Psoas muscle (tissue), 8 donors: Measurements from ENCODE around the gene SEC61B. TPM values are rescaled to one million over a fixed set of nuclear protein-coding genes. Genes with fewer than 3 reads are reported as not detected.

ENCODE experiments used
- ATAC-seq, 4 donors: fragments of 200-7000 bp; cut with Tn5 transposase; one replicate each; pipeline ENCODE4 v1.9.1; 2020; ENCODE audit warnings: moderate library complexity in 3 of 4, mild to moderate bottlenecking in 2 of 4
- DNase-seq, 2 donors: peaks; one replicate each; pipeline ENCODE4 v3.0.0-alpha.2; 2020
- H3K27ac ChIP-seq: fragments of 200-600 bp; one replicate; pipeline ENCODE4 v1.8.0; 2022
- H3K27me3 ChIP-seq, 3 donors: fragments of 200-600 bp in 1 of 3; one replicate each; pipeline versions ENCODE4 v1.6.1 to v1.8.0; 2013 to 2022; ENCODE audit warnings: low read length in 2 of 3, mild to moderate bottlenecking in 2 of 3, moderate library complexity in 1 of 3; ENCODE audit not compliant: insufficient read depth in 3 of 3
- H3K36me3 ChIP-seq, 2 donors: fragments of 200-600 bp in 1 of 2; one replicate each; pipeline versions ENCODE4 v1.6.1 to v1.8.0; 2013 to 2022; ENCODE audit warnings: low read depth in 1 of 2, mild to moderate bottlenecking in 1 of 2, moderate library complexity in 1 of 2; ENCODE audit not compliant: insufficient read depth in 1 of 2
- H3K4me1 ChIP-seq: fragments of 200-600 bp; one replicate; pipeline ENCODE4 v1.8.0; 2022
- H3K4me3 ChIP-seq: fragments of 200-600 bp; one replicate; pipeline ENCODE4 v1.8.0; 2022; ENCODE audit warnings: mild to moderate bottlenecking
- H3K9me3 ChIP-seq: fragments of 200-600 bp; one replicate; pipeline ENCODE4 v1.8.0; 2022
- WGBS, 3 donors: extraction: QIAGEN DNeasy Blood & Tissue Kit; methylation state at CpG; one replicate each; pipeline versions ENCODE4 v1.1.6 to v1.1.7; 2013; 5-methylcytosine and 5-hydroxymethylcytosine counted together
- intact Hi-C, 2 donors: fragments of 100-400 bp; cut with DNase I; formaldehyde crosslinking; loops; one replicate each; pipeline versions ENCODE4 v1.11.0 to v1.14.2; 2022
- polyA plus RNA-seq, 3 donors: library from polyadenylated mRNA; stranded (reverse); fragments of 200-250 nt; gene quantifications; one replicate each; pipeline ENCODE4 v1.2.3, GENCODE V29; 2013
- total RNA-seq, 4 donors: library from RNA; stranded (reverse); fragmentation: NEBNext Ultra II Directional in 2 of 4; extraction: Animal tissue kit (Norgen Biotek cat#: 25700) in 2 of 4; gene quantifications; one replicate each; pipeline versions ENCODE4 v1.2.1 to v1.2.4, GENCODE V29; 2021 to 2023
- TF ChIP-seq, protein P1 (sequence below): fragments of 200-600 bp; IDR thresholded peaks from one replicate; pipeline ENCODE4 v1.8.0; 2022; ENCODE audit warnings: antibody characterized with exemption
- donor health status: healthy with polysubstance abuse.
- donor health status: DM: no; HTN: no; CAD: no; lungs with moderate emphysema.
- donor health status: Bipolar disorder and iron deficiency.
- donor health status: healthy.
- donor health status: DM: yes; HTN: yes; CAD: no.
- donor health status: DM: no; HTN: no; CAD: no.
- donor health status: DM: no; HTN: no; CAD: no.
- donor health status: DM: yes; HTN: yes; CAD: no.

SEC61B gene
- total and polyA plus RNA-seq, 7 donors, result 17.5 to 145 (median 49.6) TPM

DNA sequence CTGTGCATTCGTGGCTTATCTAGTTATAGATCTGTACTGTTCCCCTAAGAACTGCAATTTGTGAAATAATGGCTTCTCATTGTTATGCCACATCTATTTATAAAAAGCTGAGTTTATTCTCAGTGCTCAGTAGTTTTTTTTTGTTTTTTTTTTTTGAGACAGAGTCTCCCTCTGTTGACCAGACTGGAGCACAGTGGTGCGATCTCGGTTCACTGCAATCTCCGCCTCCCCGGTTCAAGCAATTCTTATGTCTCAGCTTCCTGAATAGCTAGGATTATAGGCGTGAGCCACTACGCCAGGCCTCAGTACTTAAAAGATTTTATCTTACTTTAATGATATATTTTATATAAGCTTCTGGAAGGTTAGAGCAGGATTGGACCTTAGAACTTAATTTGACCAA lies 19.0 kb downstream of the SEC61B start:
- TF ChIP-seq, protein P1, sequence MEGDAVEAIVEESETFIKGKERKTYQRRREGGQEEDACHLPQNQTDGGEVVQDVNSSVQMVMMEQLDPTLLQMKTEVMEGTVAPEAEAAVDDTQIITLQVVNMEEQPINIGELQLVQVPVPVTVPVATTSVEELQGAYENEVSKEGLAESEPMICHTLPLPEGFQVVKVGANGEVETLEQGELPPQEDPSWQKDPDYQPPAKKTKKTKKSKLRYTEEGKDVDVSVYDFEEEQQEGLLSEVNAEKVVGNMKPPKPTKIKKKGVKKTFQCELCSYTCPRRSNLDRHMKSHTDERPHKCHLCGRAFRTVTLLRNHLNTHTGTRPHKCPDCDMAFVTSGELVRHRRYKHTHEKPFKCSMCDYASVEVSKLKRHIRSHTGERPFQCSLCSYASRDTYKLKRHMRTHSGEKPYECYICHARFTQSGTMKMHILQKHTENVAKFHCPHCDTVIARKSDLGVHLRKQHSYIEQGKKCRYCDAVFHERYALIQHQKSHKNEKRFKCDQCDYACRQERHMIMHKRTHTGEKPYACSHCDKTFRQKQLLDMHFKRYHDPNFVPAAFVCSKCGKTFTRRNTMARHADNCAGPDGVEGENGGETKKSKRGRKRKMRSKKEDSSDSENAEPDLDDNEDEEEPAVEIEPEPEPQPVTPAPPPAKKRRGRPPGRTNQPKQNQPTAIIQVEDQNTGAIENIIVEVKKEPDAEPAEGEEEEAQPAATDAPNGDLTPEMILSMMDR, result no peak
- peaks cover 6% of the 10 kb centered on the region for H3K4me1 ChIP-seq
- no peak overlapping the region for H3K27ac ChIP-seq
- H3K27me3 ChIP-seq, result no peaks in the 10 kb centered on the region
- peaks cover 3 to 16% of the 10 kb centered on the region in 2 donors for H3K36me3 ChIP-seq
- ATAC-seq, result peak in 2 of 4 donors; percentile 21 to 45
- no peaks in the 10 kb centered on the region for H3K9me3 ChIP-seq
- intact Hi-C loops, result no loop called here
- H3K4me3 ChIP-seq, result no peak overlapping the region
- DNase-seq, result no peak
- 85 to 90% (median 88%) methylated on average over 7 of the region's 7 CpGs for WGBS, 3 donors

DNA sequence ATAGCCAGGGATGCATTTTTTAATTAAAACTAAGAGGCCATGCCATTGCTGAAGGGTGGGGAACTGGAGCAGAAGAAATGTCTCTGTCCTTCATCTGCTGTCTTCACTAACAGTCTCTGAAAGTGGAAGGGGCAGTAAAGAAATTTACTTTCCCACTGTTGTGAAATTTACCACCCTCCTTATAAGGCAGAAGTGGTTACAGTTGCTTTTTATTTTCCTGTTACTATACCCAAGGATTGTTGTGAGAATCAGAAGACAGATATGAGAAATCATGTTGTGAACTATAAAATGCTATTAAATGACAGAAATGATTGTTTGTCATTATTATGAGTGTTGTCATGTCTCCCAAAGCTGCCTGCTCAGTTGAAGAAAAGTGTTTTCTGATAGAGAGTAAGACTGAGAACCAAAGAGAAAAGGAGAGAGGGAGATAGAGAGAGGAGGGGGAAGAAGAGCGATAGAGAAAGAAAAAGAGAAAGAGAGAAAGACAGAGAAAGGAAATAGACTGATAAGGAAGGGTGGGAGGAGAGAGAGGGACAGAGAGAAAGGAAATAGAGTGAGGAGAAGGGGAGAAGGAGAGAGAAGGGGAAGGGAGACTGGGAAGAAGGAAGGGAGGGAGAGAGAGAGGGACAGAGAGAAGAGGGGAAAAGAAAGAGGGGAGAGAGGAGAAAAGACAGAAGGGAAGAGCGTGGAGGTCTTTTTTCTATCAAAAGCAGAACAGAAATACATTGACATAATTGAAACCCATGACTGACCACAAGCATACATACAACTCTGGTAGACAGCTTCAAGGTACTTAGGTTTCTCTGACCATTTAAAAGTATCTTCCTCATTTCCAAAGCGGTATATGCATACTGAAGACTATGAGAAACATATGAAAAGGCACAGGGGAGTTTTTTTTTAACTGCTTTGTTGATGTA lies 22.5 kb downstream of the SEC61B start:
- Histone ChIP-seq H3K4me3 (no peak overlapping the region), H3K4me1 (peaks cover 3% of the 10 kb centered on the region), H3K9me3 (no peaks in the 10 kb centered on the region), H3K27me3 (no peaks in the 10 kb centered on the region), H3K36me3 (peaks cover 2 to 3% of the 10 kb centered on the region in 2 donors), H3K27ac (no peak overlapping the region)
- ATAC-seq, result no peak
- intact Hi-C loops, result no loop called here
- TF ChIP-seq, protein P1, result no peak
- 82 to 92% (median 86%) methylated on average over 3 of the region's 3 CpGs for WGBS, 3 donors
- no peak for DNase-seq

DNA sequence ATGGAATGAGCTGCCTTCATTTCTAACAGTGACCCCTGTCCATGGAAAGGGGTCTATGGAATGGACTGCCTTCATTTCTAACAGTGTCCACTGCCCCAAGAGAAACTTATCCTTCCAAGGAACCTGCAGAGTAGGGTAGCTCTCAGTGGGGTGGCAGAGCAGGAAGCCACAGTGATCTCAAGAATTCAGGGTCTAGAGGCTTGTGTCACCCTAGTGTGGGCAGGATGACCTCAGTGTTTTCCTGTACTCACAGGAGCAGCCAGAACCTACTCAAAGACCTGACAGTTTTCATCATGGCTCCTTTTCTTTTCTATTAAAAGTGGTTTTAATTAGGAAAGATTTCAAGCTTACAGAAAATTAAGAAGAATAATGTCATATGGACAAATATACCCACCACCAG lies 27.5 kb downstream of the SEC61B start:
- intact Hi-C loops, result no loop called here
- Histone ChIP-seq H3K27me3 (no peaks in the 10 kb centered on the region), H3K27ac (no peak overlapping the region), H3K36me3 (no peaks in the 10 kb centered on the region), H3K4me1 (no peaks in the 10 kb centered on the region), H3K9me3 (no peaks in the 10 kb centered on the region), H3K4me3 (no peak overlapping the region)
- TF ChIP-seq, protein P1, result no peak
- DNase-seq (no peak), ATAC-seq (no peak)

DNA sequence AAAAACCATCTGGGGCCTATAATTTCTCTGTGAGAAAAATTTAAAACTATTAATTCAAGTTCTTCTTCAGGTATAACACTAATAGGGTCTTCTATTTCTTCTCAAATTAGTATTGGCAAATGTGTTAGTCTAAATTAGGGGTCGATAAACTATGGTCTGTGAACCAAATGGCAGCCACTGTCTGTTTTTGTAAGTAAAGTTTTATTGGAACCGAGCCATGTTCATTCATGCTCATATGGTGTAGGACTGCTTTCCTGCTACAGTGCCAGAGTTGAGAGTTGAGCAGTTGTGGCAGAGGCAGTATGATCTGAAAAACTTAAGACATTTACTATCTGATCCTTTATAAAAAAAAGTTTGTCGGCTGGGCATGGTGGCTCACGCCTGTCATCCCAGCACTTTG lies 29.1 kb downstream of the SEC61B start:
- TF ChIP-seq, protein P1, result no peak
- WGBS, 3 donors, result 88 to 90% (median 89%) methylated on average over 4 of the region's 4 CpGs
- H3K27me3 ChIP-seq, result no peaks in the 10 kb centered on the region
- ATAC-seq (no peak), DNase-seq (no peak)
- intact Hi-C loops, result no loop called here
- H3K27ac ChIP-seq, result no peak overlapping the region
- no peaks in the 10 kb centered on the region for H3K36me3 ChIP-seq
- no peaks in the 10 kb centered on the region for H3K9me3 ChIP-seq
- H3K4me1 ChIP-seq, result peaks cover 4% of the 10 kb centered on the region
- no peak overlapping the region for H3K4me3 ChIP-seq

DNA sequence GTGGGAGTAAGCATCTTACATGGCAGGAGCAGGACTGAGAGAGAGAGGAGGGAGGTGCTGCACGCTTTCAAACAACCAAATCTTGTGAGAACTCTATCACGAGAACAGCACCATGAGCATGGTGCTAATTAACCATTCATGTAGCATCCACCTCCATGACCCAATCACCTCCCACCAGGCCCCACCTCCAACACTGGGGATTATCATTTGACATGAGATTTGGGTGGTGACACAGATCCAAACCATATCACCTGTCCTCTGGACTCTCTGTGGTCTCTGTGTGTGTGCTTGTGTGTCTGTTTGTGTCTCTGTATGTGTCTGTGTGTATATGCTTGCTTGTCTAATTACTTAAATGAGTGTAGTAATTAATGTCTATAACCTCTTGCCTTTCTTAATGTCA lies 31.1 kb downstream of the SEC61B start:
- H3K4me1 ChIP-seq, result peaks cover 14% of the 10 kb centered on the region

More for the DNA sequence above, 31.1 kb downstream of the SEC61B start:
- no peaks in the 10 kb centered on the region for H3K36me3 ChIP-seq
- no peak for DNase-seq
- H3K4me3 ChIP-seq, result no peak overlapping the region
- no peaks in the 10 kb centered on the region for H3K27me3 ChIP-seq
- no peak for ATAC-seq
- TF ChIP-seq, protein P1, result no peak
- 92 to 100% (median 98%) methylated on average over 2 of the region's 2 CpGs for WGBS, 3 donors
- no peaks in the 10 kb centered on the region for H3K9me3 ChIP-seq
- intact Hi-C loops, result no loop called here
- H3K27ac ChIP-seq, result no peak overlapping the region
